Measurements from ENCODE around the gene TNFRSF9. TPM values are rescaled to one million over a fixed set of nuclear protein-coding genes. Genes with fewer than 3 reads are reported as not detected.
"Not testable (repeated sequence)": the region's sequence is repeated elsewhere in the genome, so short reads cannot be mapped to it uniquely, and the experiment has no call there.

Gene TNFRSF9
- total RNA-seq, 1 donor from 2014 or later: under 0.01 TPM

DNA sequence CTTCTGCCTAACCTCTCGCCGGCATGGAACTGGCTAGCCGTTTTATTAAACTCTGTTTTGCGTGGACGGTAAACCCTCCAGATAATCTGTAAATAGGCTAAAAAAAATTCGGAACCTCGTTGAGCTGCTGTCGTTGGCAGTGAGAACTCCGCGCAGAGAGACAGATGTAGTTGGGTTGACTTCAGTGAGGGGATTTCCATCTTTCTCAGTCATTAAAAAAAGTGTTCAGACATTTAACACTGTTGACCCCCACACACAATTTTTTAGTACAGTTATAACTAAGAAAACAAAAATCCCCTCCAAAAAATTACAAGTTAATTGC is 21.3 kb upstream of the TNFRSF9 start:
- Histone ChIP-seq H3K27me3 (ENCODE audit: control insufficient read depth in 3 of 3, insufficient read depth in 3 of 3, low read length in 3 of 3) (no peaks in the 10 kb centered on the region), H3K36me3 (ENCODE audit: control insufficient read depth in 3 of 3, insufficient read depth in 3 of 3, low read length in 3 of 3) (peaks cover 22 to 27% (median 25%) of the 10 kb centered on the region in 3 donors), H3K4me3 (ENCODE audit: low read length in 3 of 3) (peak overlapping the region; percentile 90 to 97 (median 93)), H3K4me1 (ENCODE audit: control insufficient read depth in 3 of 3, insufficient read depth in 3 of 3, low read length in 3 of 3) (peaks cover 16 to 39% (median 34%) of the 10 kb centered on the region in 3 donors), H3K27ac (ENCODE audit: low read depth, low read length) (peak overlapping the region; percentile 80), H3K9ac (ENCODE audit: low read depth in 1 of 3, low read length in 3 of 3) (peak overlapping the region; percentile 83 to 93 (median 86)), H3K9me3 (ENCODE audit: control insufficient read depth in 3 of 3, low read length in 3 of 3) (no peaks in the 10 kb centered on the region)

GRCh38 chr1:7961216-7962013 is 20.8 kb upstream of the TNFRSF9 start, which contains the start of gene PARK7:
Gene PARK7 (plus strand): TSS chr1:7961711. CDS start chr1:7962786, 1,075 bp downstream.
- Histone ChIP-seq H3K4me1 (ENCODE audit: control insufficient read depth in 3 of 3, insufficient read depth in 3 of 3, low read length in 3 of 3) (peaks cover 13 to 37% (median 33%) of the 10 kb centered on the region in 3 donors), H3K4me3 (ENCODE audit: low read length in 3 of 3) (peak within 1 kb of the TSS; percentile 91 to 97 (median 93)), H3K36me3 (ENCODE audit: control insufficient read depth in 3 of 3, insufficient read depth in 3 of 3, low read length in 3 of 3) (peaks cover 22 to 26% (median 25%) of the 10 kb centered on the region in 3 donors), H3K9ac (ENCODE audit: low read depth in 1 of 3, low read length in 3 of 3) (peak within 1 kb of the TSS; percentile 84 to 96 (median 86)), H3K9me3 (ENCODE audit: control insufficient read depth in 3 of 3, low read length in 3 of 3) (no peaks in the 10 kb centered on the region), H3K27me3 (ENCODE audit: control insufficient read depth in 3 of 3, insufficient read depth in 3 of 3, low read length in 3 of 3) (no peaks in the 10 kb centered on the region), H3K27ac (ENCODE audit: low read depth, low read length) (peak within 1 kb of the TSS; percentile 80)

GRCh38 chr1:7960867-7961215 is 20.2 kb upstream of the TNFRSF9 start:
- Histone ChIP-seq H3K4me3 (ENCODE audit: low read length in 3 of 3) (peak overlapping the region; percentile 71 to 93 (median 91)), H3K36me3 (ENCODE audit: control insufficient read depth in 3 of 3, insufficient read depth in 3 of 3, low read length in 3 of 3) (peaks cover 18 to 20% (median 20%) of the 10 kb centered on the region in 3 donors), H3K27me3 (ENCODE audit: control insufficient read depth in 3 of 3, insufficient read depth in 3 of 3, low read length in 3 of 3) (no peaks in the 10 kb centered on the region), H3K4me1 (ENCODE audit: control insufficient read depth in 3 of 3, insufficient read depth in 3 of 3, low read length in 3 of 3) (peaks cover 13 to 33% (median 32%) of the 10 kb centered on the region in 3 donors), H3K9me3 (ENCODE audit: control insufficient read depth in 3 of 3, low read length in 3 of 3) (no peaks in the 10 kb centered on the region), H3K27ac (ENCODE audit: low read depth, low read length) (peak overlapping the region; percentile 80), H3K9ac (ENCODE audit: low read depth in 1 of 3, low read length in 3 of 3) (peak overlapping the region; percentile 84 to 96 (median 86))

- Histone ChIP-seq H3K9me3 (ENCODE audit: control insufficient read depth in 3 of 3, low read length in 3 of 3) (no peaks in the 10 kb centered on the region), H3K9ac (ENCODE audit: low read depth in 1 of 3, low read length in 3 of 3) (peak overlapping the region in 1 of 3 donors; percentile 84), H3K4me1 (ENCODE audit: control insufficient read depth in 3 of 3, insufficient read depth in 3 of 3, low read length in 3 of 3) (peaks cover 13 to 33% (median 29%) of the 10 kb centered on the region in 3 donors), H3K36me3 (ENCODE audit: control insufficient read depth in 3 of 3, insufficient read depth in 3 of 3, low read length in 3 of 3) (peaks cover 12 to 14% (median 13%) of the 10 kb centered on the region in 3 donors), H3K4me3 (ENCODE audit: low read length in 3 of 3) (peak overlapping the region in 1 of 3 donors; percentile 71), H3K27ac (ENCODE audit: low read depth, low read length) (peak overlapping the region; percentile 80), H3K27me3 (ENCODE audit: control insufficient read depth in 3 of 3, insufficient read depth in 3 of 3, low read length in 3 of 3) (no peaks in the 10 kb centered on the region)
Measured at GRCh38 chr1:7960165-7960564, 19.5 kb upstream of the TNFRSF9 start.

GRCh38 chr1:7956218-7957032 is 15.8 kb upstream of the TNFRSF9 start:
- Histone ChIP-seq H3K27me3 (ENCODE audit: control insufficient read depth in 3 of 3, insufficient read depth in 3 of 3, low read length in 3 of 3) (no peaks in the 10 kb centered on the region), H3K27ac (ENCODE audit: low read depth, low read length) (no peak overlapping the region), H3K4me1 (ENCODE audit: control insufficient read depth in 3 of 3, insufficient read depth in 3 of 3, low read length in 3 of 3) (peaks cover 6 to 14% (median 12%) of the 10 kb centered on the region in 3 donors), H3K9me3 (ENCODE audit: control insufficient read depth in 3 of 3, low read length in 3 of 3) (no peaks in the 10 kb centered on the region), H3K9ac (ENCODE audit: low read depth in 1 of 3, low read length in 3 of 3) (no peak overlapping the region), H3K36me3 (ENCODE audit: control insufficient read depth in 3 of 3, insufficient read depth in 3 of 3, low read length in 3 of 3) (no peaks in the 10 kb centered on the region), H3K4me3 (ENCODE audit: low read length in 3 of 3) (no peak overlapping the region)

DNA sequence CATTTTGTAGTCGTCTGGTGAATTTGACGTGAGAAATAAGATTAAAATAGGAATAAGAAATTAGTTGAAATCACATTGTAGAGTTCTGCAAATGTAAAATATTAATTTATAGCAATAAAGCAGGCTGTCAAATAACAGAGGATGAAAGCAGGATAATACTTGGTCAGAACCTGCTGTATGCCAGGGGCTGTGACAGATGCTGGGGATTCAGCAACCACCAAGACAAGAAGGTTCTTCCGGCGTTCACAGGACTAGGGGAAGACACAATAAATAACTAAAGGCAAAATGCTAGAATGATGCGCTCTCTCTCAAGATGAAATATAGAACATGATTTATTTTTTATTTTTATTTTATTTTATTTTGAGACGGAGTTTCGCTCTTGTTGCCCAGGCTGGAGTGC is 14.0 kb upstream of the TNFRSF9 start:
- Histone ChIP-seq H3K27ac (ENCODE audit: low read depth, low read length) (peak overlapping the region; percentile 83), H3K4me3 (ENCODE audit: low read length in 3 of 3) (peak overlapping the region; percentile 85 to 96 (median 87)), H3K9ac (ENCODE audit: low read depth in 1 of 3, low read length in 3 of 3) (peak overlapping the region; percentile 93 to 99 (median 97)), H3K27me3 (ENCODE audit: control insufficient read depth in 3 of 3, insufficient read depth in 3 of 3, low read length in 3 of 3) (peaks cover 0 to 3% (median 0%) of the 10 kb centered on the region in 3 donors), H3K9me3 (ENCODE audit: control insufficient read depth in 3 of 3, low read length in 3 of 3) (no peaks in the 10 kb centered on the region), H3K36me3 (ENCODE audit: control insufficient read depth in 3 of 3, insufficient read depth in 3 of 3, low read length in 3 of 3) (no peaks in the 10 kb centered on the region), H3K4me1 (ENCODE audit: control insufficient read depth in 3 of 3, insufficient read depth in 3 of 3, low read length in 3 of 3) (peaks cover 2 to 7% (median 6%) of the 10 kb centered on the region in 3 donors)

- Histone ChIP-seq H3K27ac (ENCODE audit: low read depth, low read length) (peak overlapping the region; percentile 83), H3K27me3 (ENCODE audit: control insufficient read depth in 3 of 3, insufficient read depth in 3 of 3, low read length in 3 of 3) (peaks cover 0 to 3% (median 0%) of the 10 kb centered on the region in 3 donors), H3K4me3 (ENCODE audit: low read length in 3 of 3) (peak overlapping the region; percentile 85 to 96 (median 87)), H3K36me3 (ENCODE audit: control insufficient read depth in 3 of 3, insufficient read depth in 3 of 3, low read length in 3 of 3) (no peaks in the 10 kb centered on the region), H3K9ac (ENCODE audit: low read depth in 1 of 3, low read length in 3 of 3) (peak overlapping the region; percentile 93 to 99 (median 97)), H3K4me1 (ENCODE audit: control insufficient read depth in 3 of 3, insufficient read depth in 3 of 3, low read length in 3 of 3) (peaks cover 2 to 7% (median 6%) of the 10 kb centered on the region in 3 donors), H3K9me3 (ENCODE audit: control insufficient read depth in 3 of 3, low read length in 3 of 3) (no peaks in the 10 kb centered on the region)
Measured at GRCh38 chr1:7953850-7954609, 13.4 kb upstream of the TNFRSF9 start.

- H3K36me3 ChIP-seq (ENCODE audit: control insufficient read depth in 3 of 3, insufficient read depth in 3 of 3, low read length in 3 of 3); H3K4me1 ChIP-seq (ENCODE audit: control insufficient read depth in 3 of 3, insufficient read depth in 3 of 3, low read length in 3 of 3); H3K9ac ChIP-seq (ENCODE audit: low read depth in 1 of 3, low read length in 3 of 3); H3K27me3 ChIP-seq (ENCODE audit: control insufficient read depth in 3 of 3, insufficient read depth in 3 of 3, low read length in 3 of 3); H3K4me3 ChIP-seq (ENCODE audit: low read length in 3 of 3); H3K27ac ChIP-seq (ENCODE audit: low read depth, low read length); H3K9me3 ChIP-seq (ENCODE audit: control insufficient read depth in 3 of 3, low read length in 3 of 3): not testable (repeated sequence)
Measured at GRCh38 chr1:7952791-7953190, 12.2 kb upstream of the TNFRSF9 start.

GRCh38 chr1:7948960-7949359 is 8.3 kb upstream of the TNFRSF9 start:
- H3K9ac ChIP-seq (ENCODE audit: low read depth in 1 of 3, low read length in 3 of 3): no peak overlapping the region
- H3K27ac ChIP-seq (ENCODE audit: low read depth, low read length): no peak overlapping the region
- H3K9me3 ChIP-seq (ENCODE audit: control insufficient read depth in 3 of 3, low read length in 3 of 3): no peaks in the 10 kb centered on the region
- H3K27me3 ChIP-seq (ENCODE audit: control insufficient read depth in 3 of 3, insufficient read depth in 3 of 3, low read length in 3 of 3): peaks cover 0 to 3% (median 0%) of the 10 kb centered on the region in 3 donors
- H3K36me3 ChIP-seq (ENCODE audit: control insufficient read depth in 3 of 3, insufficient read depth in 3 of 3, low read length in 3 of 3): no peaks in the 10 kb centered on the region
- H3K4me3 ChIP-seq (ENCODE audit: low read length in 3 of 3): no peak overlapping the region
- H3K4me1 ChIP-seq (ENCODE audit: control insufficient read depth in 3 of 3, insufficient read depth in 3 of 3, low read length in 3 of 3): peaks cover 2 to 5% (median 4%) of the 10 kb centered on the region in 3 donors
